Measurements from ENCODE around the gene ENPP1.

The ENPP1 gene

GRCh38 chr6:131807644-131808459 is at the start of gene ENPP1:
Gene ENPP1, plus strand, starts transcription at chr6:131808020. Its CDS starts 16 bp downstream, at chr6:131808036.
- in situ Hi-C loops (cut with MboI; ENCODE audit: low sequenced_read_pairs): no loop called here

GRCh38 chr6:131758920-131759319 is 48.9 kb upstream of the ENPP1 start:
- in situ Hi-C loops (cut with MboI; ENCODE audit: low sequenced_read_pairs): no loop called here

- in situ Hi-C loops (cut with MboI; ENCODE audit: low sequenced_read_pairs): no loop called here
Measured at GRCh38 chr6:131761060-131761761, 46.6 kb upstream of the ENPP1 start.

GRCh38 chr6:131761762-131762067 is 46.1 kb upstream of the ENPP1 start:
- in situ Hi-C loops (cut with MboI; ENCODE audit: low sequenced_read_pairs): no loop called here

GRCh38 chr6:131762984-131763383 is 44.8 kb upstream of the ENPP1 start:
- in situ Hi-C loops (cut with MboI; ENCODE audit: low sequenced_read_pairs): no loop called here

GRCh38 chr6:131763749-131764148 is 44.1 kb upstream of the ENPP1 start:
- in situ Hi-C loops (cut with MboI; ENCODE audit: low sequenced_read_pairs): no loop called here

GRCh38 chr6:131764350-131764749 is 43.5 kb upstream of the ENPP1 start:
- in situ Hi-C loops (cut with MboI; ENCODE audit: low sequenced_read_pairs): no loop called here

GRCh38 chr6:131765081-131765803 is 42.6 kb upstream of the ENPP1 start:
- in situ Hi-C loops (cut with MboI; ENCODE audit: low sequenced_read_pairs): no loop called here

GRCh38 chr6:131765804-131766135 is 42.0 kb upstream of the ENPP1 start:
- in situ Hi-C loops (cut with MboI; ENCODE audit: low sequenced_read_pairs): no loop called here

GRCh38 chr6:131766631-131767030 is 41.2 kb upstream of the ENPP1 start:
- in situ Hi-C loops (cut with MboI; ENCODE audit: low sequenced_read_pairs): no loop called here

- in situ Hi-C loops (cut with MboI; ENCODE audit: low sequenced_read_pairs): no loop called here
Measured at GRCh38 chr6:131768964-131769363, 38.9 kb upstream of the ENPP1 start.

- in situ Hi-C loops (cut with MboI; ENCODE audit: low sequenced_read_pairs): no loop called here
Measured at GRCh38 chr6:131769385-131770141, 38.3 kb upstream of the ENPP1 start.

- in situ Hi-C loops (cut with MboI; ENCODE audit: low sequenced_read_pairs): no loop called here
Measured at GRCh38 chr6:131770776-131771175, 37.0 kb upstream of the ENPP1 start.

GRCh38 chr6:131773284-131773950 is 34.4 kb upstream of the ENPP1 start:
- in situ Hi-C loops (cut with MboI; ENCODE audit: low sequenced_read_pairs): no loop called here

- in situ Hi-C loops (cut with MboI; ENCODE audit: low sequenced_read_pairs): no loop called here
Measured at GRCh38 chr6:131775886-131776285, 31.9 kb upstream of the ENPP1 start.

GRCh38 chr6:131776985-131777384 is 30.8 kb upstream of the ENPP1 start:
- in situ Hi-C loops (cut with MboI; ENCODE audit: low sequenced_read_pairs): no loop called here

- in situ Hi-C loops (cut with MboI; ENCODE audit: low sequenced_read_pairs): no loop called here
Measured at GRCh38 chr6:131778169-131778568, 29.7 kb upstream of the ENPP1 start.

- in situ Hi-C loops (cut with MboI; ENCODE audit: low sequenced_read_pairs): no loop called here
Measured at GRCh38 chr6:131779304-131779703, 28.5 kb upstream of the ENPP1 start.

- in situ Hi-C loops (cut with MboI; ENCODE audit: low sequenced_read_pairs): no loop called here
Measured at GRCh38 chr6:131780600-131780999, 27.2 kb upstream of the ENPP1 start.

- in situ Hi-C loops (cut with MboI; ENCODE audit: low sequenced_read_pairs): no loop called here
Measured at GRCh38 chr6:131781687-131782086, 26.1 kb upstream of the ENPP1 start.

GRCh38 chr6:131782764-131783163 is 25.1 kb upstream of the ENPP1 start:
- in situ Hi-C loops (cut with MboI; ENCODE audit: low sequenced_read_pairs): no loop called here

Measured in HL-60/S4 treated with retinoic acid at 250 ng/mL for 4 days and 3 days (cell line).